Measurements from ENCODE around the gene MAML2.

The MAML2 gene

DNA sequence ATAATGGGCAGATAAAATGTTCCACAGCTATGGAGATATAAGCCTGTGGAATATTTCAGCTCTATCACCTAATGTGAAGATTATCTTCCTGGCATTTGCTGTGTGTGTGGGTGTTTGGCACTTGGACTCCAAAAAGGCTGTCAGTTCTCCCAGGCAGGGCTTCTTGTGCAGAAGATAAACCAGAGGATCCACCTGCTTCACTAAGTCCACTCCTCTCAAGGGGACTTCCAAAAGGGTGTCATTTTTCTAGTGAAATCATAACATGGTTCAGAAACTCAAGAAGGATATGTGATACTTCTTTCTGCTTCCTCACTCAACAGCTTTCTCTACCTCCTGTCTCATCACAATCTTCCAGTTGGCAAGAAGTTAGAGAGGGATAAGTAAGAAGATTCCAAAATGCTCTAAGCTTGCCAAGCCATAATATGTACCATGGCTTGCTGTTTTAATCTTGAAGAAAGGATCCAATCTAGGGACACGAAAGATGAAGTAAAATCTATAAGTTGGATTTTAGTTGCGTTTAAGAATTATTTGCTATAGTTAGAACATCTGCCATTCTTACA, 212.9 kb downstream of the MAML2 start:
- FAIRE-seq (no peak), DNase-seq (ENCODE audit: insufficient read length, low spot score) (no peak)
- TF ChIP-seq, protein P1, sequence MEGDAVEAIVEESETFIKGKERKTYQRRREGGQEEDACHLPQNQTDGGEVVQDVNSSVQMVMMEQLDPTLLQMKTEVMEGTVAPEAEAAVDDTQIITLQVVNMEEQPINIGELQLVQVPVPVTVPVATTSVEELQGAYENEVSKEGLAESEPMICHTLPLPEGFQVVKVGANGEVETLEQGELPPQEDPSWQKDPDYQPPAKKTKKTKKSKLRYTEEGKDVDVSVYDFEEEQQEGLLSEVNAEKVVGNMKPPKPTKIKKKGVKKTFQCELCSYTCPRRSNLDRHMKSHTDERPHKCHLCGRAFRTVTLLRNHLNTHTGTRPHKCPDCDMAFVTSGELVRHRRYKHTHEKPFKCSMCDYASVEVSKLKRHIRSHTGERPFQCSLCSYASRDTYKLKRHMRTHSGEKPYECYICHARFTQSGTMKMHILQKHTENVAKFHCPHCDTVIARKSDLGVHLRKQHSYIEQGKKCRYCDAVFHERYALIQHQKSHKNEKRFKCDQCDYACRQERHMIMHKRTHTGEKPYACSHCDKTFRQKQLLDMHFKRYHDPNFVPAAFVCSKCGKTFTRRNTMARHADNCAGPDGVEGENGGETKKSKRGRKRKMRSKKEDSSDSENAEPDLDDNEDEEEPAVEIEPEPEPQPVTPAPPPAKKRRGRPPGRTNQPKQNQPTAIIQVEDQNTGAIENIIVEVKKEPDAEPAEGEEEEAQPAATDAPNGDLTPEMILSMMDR (IDR thresholded peaks at IDR 0.05; ENCODE audit: insufficient read depth, missing control alignments) = no peak

DNA sequence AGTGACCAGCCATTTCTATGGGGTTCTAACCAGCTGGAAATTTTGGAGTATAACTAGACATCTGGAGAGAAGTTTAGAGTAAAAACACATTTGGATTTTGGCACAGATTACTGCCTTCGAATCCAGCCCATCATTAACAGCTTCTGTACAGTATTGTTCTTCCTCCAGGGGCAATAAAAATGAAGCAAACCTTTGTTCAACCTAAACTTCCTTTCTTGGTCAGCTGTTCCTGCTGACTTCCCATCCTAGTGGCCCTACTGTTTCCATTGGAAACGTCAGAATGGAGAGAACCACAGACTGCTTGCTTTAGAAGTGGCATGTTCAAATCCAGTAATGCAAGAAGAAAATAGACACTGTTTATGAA, 215.4 kb downstream of the MAML2 start:
- DNase-seq (ENCODE audit: insufficient read length, low spot score) = no peak
- no peak for FAIRE-seq
- TF ChIP-seq, protein P1 (IDR thresholded peaks at IDR 0.05; ENCODE audit: insufficient read depth, missing control alignments) = no peak

DNA sequence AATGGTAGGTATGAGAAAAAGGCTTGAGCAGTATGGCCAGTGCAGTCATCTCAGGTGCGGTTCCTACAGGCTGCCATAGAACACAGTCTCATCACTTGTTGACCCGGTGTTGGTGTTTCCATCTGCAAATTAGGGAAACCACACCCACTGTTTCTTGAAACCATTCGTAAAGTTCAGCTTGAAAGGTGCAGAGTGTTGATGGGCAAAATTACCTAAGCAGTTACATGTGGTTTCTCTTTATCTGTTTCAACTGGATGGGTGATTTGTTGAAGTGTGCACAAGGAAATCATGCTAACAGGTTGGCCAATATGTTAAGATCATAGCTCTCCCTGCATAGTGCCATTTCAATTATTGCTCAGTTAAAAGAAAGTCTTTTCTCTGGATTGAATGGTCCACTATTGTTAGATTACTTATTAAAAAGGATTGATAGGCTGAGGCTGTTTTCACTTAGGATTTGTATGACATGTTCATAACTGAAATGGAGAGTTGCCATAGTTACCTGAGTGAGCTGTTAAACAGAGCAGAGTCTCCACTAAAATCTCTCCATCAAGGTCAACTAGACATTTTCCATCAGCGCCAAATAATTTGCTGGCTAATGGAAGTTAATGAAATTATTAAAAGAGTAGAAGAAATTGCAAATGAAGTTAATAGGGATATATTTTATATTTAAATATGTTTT, 215.9 kb downstream of the MAML2 start:
- no peak for FAIRE-seq

DNA sequence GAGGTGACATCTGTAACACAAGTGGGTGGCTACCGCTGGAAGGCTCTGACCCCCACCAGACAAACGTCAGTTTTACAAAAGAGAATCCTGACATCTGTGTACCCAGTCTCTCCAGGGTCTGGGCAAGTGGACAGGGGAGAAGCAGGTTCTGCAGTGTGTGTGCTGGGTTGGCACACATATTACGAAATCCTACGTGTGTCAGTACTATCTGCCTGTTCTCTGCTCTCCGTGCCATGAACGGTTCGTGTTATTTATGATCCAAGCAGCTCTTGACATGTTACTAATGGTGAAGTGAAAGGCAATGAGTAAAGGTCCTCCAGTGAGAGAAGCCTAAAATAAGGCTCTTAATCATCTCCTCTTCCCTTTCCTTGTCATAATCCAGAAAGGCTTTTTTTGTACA, 217.6 kb downstream of the MAML2 start:
- no peak for DNase-seq (ENCODE audit: insufficient read length, low spot score)
- TF ChIP-seq, protein P1 (IDR thresholded peaks at IDR 0.05; ENCODE audit: insufficient read depth, missing control alignments) = no peak
- FAIRE-seq = no peak

More for the DNA sequence above, 215.9 kb downstream of the MAML2 start:
- TF ChIP-seq, protein P1 (IDR thresholded peaks at IDR 0.05; ENCODE audit: insufficient read depth, missing control alignments) = no peak
- no peak for DNase-seq (ENCODE audit: insufficient read length, low spot score)

DNA sequence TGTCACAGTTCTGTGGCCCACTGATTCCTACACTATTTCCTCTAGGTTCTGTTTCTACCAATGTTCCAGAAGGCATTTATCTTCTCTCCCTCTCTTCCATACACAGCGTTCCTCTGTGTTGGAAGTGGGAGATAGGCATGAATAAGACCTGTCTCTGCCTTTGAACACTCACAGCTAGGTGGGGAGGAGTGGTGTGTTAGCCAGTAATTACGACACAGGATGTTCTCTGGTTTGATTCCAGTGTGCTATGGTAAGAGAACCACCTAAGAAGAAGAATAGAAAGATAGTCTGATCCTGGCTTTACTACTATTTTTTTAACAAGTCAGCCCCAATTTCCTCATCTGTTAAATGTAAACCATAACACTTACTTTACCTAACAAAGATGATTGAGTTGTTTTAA, 218.8 kb downstream of the MAML2 start:
- no peak for DNase-seq (ENCODE audit: insufficient read length, low spot score)
- no peak for FAIRE-seq
- TF ChIP-seq, protein P1 (IDR thresholded peaks at IDR 0.05; ENCODE audit: insufficient read depth, missing control alignments) = no peak

DNA sequence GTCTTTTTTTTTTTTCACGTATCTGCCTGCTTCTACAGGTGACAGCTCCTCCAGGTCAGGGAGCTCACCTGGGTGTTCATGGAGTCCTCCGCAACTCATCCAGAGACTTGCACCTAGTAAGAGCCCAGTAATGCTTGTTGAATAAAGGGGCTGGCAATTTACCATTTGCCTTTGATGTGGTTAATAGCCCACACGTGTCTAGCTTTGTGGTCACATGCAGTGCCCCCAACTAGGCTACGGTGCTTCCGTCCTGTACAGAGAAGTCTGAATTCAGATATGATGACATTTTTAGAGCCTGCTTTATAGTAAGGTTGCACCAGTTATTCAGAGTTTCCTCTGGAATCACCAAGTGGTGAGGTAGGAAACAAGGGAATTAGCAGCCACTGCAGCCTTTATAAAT, 219.7 kb downstream of the MAML2 start:
- FAIRE-seq (no peak), DNase-seq (ENCODE audit: insufficient read length, low spot score) (no peak)
- TF ChIP-seq, protein P1 (IDR thresholded peaks at IDR 0.05; ENCODE audit: insufficient read depth, missing control alignments) = no peak

DNA sequence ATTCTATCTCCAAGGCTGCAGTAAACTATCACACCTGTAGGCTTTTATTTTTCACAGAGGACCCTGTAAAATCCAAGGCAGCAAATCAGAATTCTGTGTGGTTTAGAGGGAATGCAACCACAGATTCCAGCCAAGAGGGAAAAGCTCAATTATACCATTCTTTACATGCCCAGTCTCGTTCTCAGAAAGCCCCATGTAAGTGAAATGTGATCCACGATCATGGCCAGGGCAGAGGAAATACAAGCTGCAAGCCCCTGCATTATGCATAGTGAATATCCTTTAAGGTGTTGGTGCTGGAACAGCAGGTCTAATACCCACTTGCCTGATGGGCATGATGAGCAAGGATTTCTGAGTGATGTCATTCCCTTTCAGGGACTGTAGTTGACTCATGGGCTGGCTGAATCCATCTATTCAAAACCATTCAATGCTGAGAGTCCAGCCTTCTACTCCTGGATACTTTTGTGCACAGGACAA, 220.4 kb downstream of the MAML2 start:
- TF ChIP-seq, protein P1 (IDR thresholded peaks at IDR 0.05; ENCODE audit: insufficient read depth, missing control alignments) = no peak
- DNase-seq (ENCODE audit: insufficient read length, low spot score) (no peak), FAIRE-seq (no peak)
